WTC11 (cell line): ENCODE measurements around the gene AGBL2.

Experiments used
- ATF1 ChIP-seq: sonication (generic); formaldehyde crosslinking; IDR thresholded peaks from 2 replicates; pipeline ENCODE4 v1.8.1; 2023; ENCODE audit warnings: mild to moderate bottlenecking, moderate library complexity, missing genetic modification reagents
- CBFB ChIP-seq: sonication (generic); formaldehyde crosslinking; IDR thresholded peaks from 2 replicates; pipeline ENCODE4 v1.8.1; 2022; ENCODE audit warnings: mild to moderate bottlenecking, low read depth, missing genetic modification reagents
- CREB1 ChIP-seq: sonication (generic); formaldehyde crosslinking; IDR thresholded peaks from 2 replicates; pipeline ENCODE4 v1.8.0; 2023; ENCODE audit warnings: mild to moderate bottlenecking, missing genetic modification reagents
- JAZF1 ChIP-seq: fragments of 250-450 bp; sonication (Bioruptor Pico); IDR thresholded peaks from 2 replicates; pipeline ENCODE4 v1.9.0; 2021; ENCODE audit warnings: moderate library complexity, mild to moderate bottlenecking, inconsistent platforms
- SP1 ChIP-seq: sonication (generic); formaldehyde crosslinking; conservative IDR thresholded peaks from 2 replicates; pipeline ENCODE4 v1.8.1; 2022; ENCODE audit warnings: missing genetic modification reagents
- TF ChIP-seq, protein P1 (sequence below): sonication (generic); formaldehyde crosslinking; IDR thresholded peaks from 2 replicates; pipeline ENCODE4 v1.8.0; 2022; ENCODE audit warnings: mild to moderate bottlenecking, missing genetic modification reagents
- TF ChIP-seq, protein P2 (sequence below): sonication (generic); formaldehyde crosslinking; IDR thresholded peaks from 2 replicates; pipeline ENCODE4 v1.8.0; 2022; ENCODE audit warnings: mild to moderate bottlenecking, missing genetic modification reagents
- TF ChIP-seq, protein P3 (sequence below): fragments of 200-600 bp; IDR thresholded peaks from 2 replicates; pipeline ENCODE4 v1.8.0; 2022; ENCODE audit warnings: antibody characterized with exemption

DNA sequence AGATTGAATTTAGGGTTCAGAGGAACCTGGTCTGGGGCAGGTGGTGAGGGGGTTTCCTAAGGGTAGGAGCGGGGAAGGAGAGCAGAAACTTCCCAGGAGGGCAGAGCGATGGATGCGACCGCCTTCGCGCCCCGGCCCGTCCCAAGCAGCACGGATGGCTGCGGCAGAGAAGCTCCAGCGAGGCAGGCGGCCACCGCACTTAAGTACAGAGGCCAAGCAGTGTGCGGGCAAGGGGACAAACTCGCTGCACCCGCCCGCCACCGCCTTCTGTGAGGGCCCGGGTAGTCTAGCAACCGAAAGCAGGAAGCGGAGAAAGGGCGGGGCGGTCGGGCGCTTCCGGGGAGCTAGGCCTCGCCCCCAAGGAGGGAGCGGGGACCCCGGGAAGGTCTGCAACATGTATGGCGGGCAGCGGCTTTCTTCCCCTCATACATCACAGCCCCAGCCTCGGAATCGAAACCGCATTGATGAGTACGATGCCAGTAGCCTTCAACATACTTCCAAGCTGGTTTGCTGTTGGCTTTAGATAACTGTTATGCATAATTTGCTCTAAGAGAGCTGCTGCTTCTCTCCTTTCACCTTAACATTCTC is at the start of gene AGBL2:
- TF ChIP-seq, protein P1, sequence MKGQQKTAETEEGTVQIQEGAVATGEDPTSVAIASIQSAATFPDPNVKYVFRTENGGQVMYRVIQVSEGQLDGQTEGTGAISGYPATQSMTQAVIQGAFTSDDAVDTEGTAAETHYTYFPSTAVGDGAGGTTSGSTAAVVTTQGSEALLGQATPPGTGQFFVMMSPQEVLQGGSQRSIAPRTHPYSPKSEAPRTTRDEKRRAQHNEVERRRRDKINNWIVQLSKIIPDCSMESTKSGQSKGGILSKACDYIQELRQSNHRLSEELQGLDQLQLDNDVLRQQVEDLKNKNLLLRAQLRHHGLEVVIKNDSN, result no peak
- TF ChIP-seq ATF1 (CRISPR knock-in tag) (no peak), SP1 (CRISPR knock-in tag) (no peak), JAZF1 (CRISPR knock-in tag) (no peak), CREB1 (0 out of 2 replicates have a peak, but pooled peaks have one; percentile 51), CBFB (no peak)
- TF ChIP-seq, protein P2, sequence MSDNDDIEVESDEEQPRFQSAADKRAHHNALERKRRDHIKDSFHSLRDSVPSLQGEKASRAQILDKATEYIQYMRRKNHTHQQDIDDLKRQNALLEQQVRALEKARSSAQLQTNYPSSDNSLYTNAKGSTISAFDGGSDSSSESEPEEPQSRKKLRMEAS (CRISPR knock-in tag), result peak; percentile 68; the same call in 1 of the 2 replicates
- TF ChIP-seq, protein P3, sequence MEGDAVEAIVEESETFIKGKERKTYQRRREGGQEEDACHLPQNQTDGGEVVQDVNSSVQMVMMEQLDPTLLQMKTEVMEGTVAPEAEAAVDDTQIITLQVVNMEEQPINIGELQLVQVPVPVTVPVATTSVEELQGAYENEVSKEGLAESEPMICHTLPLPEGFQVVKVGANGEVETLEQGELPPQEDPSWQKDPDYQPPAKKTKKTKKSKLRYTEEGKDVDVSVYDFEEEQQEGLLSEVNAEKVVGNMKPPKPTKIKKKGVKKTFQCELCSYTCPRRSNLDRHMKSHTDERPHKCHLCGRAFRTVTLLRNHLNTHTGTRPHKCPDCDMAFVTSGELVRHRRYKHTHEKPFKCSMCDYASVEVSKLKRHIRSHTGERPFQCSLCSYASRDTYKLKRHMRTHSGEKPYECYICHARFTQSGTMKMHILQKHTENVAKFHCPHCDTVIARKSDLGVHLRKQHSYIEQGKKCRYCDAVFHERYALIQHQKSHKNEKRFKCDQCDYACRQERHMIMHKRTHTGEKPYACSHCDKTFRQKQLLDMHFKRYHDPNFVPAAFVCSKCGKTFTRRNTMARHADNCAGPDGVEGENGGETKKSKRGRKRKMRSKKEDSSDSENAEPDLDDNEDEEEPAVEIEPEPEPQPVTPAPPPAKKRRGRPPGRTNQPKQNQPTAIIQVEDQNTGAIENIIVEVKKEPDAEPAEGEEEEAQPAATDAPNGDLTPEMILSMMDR, result no peak
